ENCODE data around the gene NRG2.

- TF ChIP-seq CTCF (conservative IDR thresholded peaks at IDR 0.05; ENCODE audit: low read depth in 2 of 2) = no peak
- no peak for TF ChIP-seq EZH2 (IDR thresholded peaks at IDR 0.05; ENCODE audit: low read depth, unreplicated experiment)
- TF ChIP-seq REST (IDR thresholded peaks at IDR 0.05; ENCODE audit: unreplicated experiment) = no peak
- no peak for TF ChIP-seq POLR2AphosphoS5 (IDR thresholded peaks at IDR 0.05; ENCODE audit: low read depth)
- no peak for TF ChIP-seq JUNB (IDR thresholded peaks at IDR 0.05; ENCODE audit: unreplicated experiment)
- TF ChIP-seq STAT1 (IDR thresholded peaks at IDR 0.05; ENCODE audit: unreplicated experiment) = no peak
- no peak for TF ChIP-seq EZH2phosphoT487 (IDR thresholded peaks at IDR 0.05; ENCODE audit: unreplicated experiment)
- TF ChIP-seq CREB1 (CRISPR knock-in tag; IDR thresholded peaks at IDR 0.05; ENCODE audit: low read depth) = no peak
- no peak for TF ChIP-seq NANOG (IDR thresholded peaks at IDR 0.05; ENCODE audit: borderline replicate concordance)
These were observed 9.9 kb downstream of the NRG2 start for GRCh38 chr5:140033037-140033760.

Data from GM23338 (cell line).